HG02981 (cell line): ENCODE results near the gene ETV1.

Experiments used
- ATAC-seq: cut with Tn5 transposase; IDR thresholded peaks from one replicate; pipeline ENCODE4 v1.9.1; 2021; ENCODE audit warnings: mild to moderate bottlenecking, moderate library complexity; ENCODE audit not compliant: unreplicated experiment

ETV1 gene

DNA sequence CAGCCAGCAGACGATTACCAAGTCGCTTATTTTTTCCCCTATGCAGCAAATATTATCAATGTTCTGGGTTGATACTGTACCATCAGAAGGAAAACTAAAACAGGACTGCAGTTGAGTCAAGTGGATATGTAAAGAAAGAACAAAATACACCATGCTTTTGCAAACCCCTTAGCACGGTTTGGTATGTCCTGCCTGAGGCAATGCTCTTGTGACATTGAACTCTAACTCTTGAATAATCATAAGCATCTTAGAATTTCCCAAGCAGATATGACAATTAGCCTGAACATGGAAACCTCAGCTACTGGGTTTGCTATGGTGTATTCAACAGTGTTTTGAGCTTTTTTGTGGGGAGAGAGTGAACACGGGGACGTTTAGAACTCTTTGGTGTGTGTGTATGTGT, 107.4 kb downstream of the ETV1 start:
- ATAC-seq = no peak

- no peak for ATAC-seq
These were observed 108.7 kb downstream of the ETV1 start for GRCh38 chr7:13880789-13881188.

DNA sequence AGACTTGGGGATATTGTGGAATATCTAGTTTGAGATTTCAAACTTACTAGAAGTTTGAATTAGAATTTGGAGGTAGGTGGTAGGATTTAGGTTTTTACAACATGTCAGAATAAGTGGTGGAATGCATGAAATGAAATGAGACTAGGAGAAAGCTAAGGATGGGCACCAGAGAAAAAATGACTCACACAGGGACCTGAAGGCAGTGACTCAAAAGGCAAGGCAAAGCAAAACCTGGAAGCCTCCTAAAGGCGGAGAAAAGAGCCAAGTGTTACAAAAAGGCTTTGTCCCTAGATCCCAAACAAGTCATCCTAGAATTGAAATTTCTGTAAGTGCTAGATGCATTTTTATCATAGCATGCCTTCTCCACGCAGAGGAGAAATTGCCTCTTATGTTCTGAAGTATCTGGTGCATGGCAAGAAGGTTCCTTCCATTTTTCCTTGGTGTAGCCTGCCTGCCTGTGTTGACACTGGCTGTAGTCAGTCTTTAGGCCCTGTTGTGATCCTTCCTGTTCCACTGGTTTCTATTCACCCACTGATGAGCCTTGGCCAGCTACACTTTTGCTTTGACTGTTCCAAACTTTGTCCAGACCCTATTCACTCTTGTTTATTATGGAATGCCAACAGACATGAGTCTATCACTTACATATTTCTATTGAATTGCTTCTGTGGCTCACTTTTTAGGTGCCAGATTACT, 109.3 kb downstream of the ETV1 start:
- ATAC-seq = no peak

DNA sequence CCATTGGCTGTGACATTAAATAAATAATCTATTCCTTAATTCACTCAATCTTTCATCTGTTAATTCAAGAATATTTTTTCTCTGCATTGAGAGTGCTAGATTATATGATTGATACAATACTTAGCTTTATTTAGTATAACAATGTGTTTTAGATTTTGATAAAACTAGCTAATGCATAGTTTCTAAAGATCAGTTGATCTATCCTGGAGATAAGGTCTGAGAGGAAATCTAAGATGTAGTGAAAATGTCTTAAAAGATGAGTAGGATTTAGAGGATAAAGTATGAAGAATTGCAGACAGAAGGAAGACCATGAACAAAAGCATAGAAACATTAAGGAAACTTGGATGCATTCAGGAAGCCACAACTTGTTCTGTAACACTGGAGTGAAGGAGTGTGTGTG, 110.3 kb downstream of the ETV1 start:
- ATAC-seq = no peak

- ATAC-seq = no peak
These were observed 111.3 kb downstream of the ETV1 start for GRCh38 chr7:13878154-13878553.

DNA sequence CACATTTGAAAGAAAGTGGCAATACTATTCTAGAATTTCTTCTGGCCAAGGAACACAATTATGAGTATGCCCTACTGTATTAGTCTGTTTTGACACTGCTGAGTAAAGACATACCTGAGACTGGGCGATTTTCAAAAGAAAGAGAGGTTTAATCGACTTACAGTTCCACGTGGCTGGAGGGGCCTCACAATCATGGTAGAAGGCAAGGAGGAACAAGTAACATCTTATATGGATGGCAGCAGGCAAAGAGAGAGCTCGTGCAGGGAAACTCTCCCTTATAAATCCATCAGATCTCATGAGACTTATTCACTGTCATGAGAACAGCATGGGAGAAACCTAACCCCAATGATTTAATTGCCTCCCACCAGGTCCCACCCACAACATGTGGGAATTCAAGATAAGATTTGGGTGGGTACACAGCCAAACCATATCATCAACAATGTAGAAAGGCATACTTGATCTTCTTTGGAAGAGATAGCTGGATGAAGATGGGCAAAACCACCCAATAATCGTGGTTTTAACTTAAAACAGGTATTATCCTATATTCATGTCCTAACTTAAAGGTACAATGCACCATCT, 113.9 kb downstream of the ETV1 start:
- no peak for ATAC-seq

DNA sequence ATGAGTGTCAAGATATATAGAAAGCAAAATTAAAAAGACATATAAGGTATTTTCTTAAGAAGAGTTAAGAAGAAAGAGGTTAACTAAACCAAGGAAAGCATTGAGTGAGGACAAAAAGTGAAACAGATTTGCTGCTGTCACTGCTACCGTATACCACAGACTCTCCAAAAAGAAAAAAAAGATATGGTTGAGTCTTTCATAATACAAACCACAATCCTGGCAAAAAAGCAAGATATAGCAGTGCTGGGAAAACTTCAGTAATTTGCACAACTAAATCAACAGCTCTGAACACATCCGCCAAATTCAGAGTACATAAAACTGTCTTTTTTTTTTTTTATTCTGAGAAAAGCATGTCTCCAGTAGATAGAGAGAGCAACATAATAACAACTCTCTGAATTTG, 114.7 kb downstream of the ETV1 start:
- no peak for ATAC-seq

- ATAC-seq = no peak
These were observed 116.8 kb downstream of the ETV1 start for GRCh38 chr7:13872709-13873108.

GRCh38 chr7:13871008-13871407, 118.5 kb downstream of the ETV1 start:
- no peak for ATAC-seq

GRCh38 chr7:13860734-13861133, 128.7 kb downstream of the ETV1 start:
- ATAC-seq = no peak

DNA sequence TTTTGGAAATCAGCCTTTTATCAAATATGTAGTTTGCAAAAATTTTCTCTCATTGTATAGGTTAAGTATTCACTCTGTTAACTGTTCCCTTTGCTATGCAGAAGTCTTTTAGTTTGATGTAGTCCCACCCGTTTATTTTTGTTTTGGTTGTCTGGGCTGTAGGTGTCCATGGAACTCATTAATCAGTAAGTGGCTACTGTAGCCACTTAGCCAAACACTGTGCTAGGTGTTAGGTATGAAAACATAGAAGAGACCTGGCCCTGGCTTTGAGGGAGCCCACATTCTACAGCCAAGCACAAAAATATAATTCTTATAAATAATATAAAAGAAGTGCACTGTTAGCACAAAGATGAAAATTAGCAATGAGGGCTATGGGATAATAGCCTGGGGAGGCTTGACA, 133.5 kb downstream of the ETV1 start:
- no peak for ATAC-seq

- ATAC-seq = no peak
These were observed 137.0 kb downstream of the ETV1 start for GRCh38 chr7:13852281-13852968.

- ATAC-seq = no peak
These were observed 137.7 kb downstream of the ETV1 start for GRCh38 chr7:13851736-13852135.

- peak; percentile 98 for ATAC-seq
These were observed 139.2 kb downstream of the ETV1 start for GRCh38 chr7:13850185-13850752.

- no peak for ATAC-seq
These were observed 140.1 kb downstream of the ETV1 start for GRCh38 chr7:13849163-13849892.

DNA sequence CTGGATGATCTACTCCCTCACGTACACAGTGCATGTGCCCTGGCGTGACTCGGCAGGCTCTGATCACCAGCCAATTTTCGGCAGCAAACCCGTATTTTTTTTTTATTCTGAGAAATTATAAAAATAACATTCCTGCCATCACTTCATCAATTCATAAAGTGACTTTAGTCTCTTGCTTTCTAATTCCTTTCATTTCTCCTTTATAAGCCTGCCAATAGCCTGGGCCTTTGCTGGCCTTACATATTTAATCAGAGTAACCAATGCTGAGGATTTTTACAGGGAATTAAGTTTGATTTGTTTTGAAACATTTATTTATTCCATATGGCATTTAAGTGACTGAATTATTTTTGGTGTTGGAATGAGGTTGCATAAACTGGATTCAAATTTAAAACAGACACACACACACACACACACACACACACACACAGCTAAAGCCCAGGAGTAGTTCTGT, 140.8 kb downstream of the ETV1 start:
- no peak for ATAC-seq

GRCh38 chr7:13846386-13846785, 143.1 kb downstream of the ETV1 start:
- ATAC-seq = no peak

DNA sequence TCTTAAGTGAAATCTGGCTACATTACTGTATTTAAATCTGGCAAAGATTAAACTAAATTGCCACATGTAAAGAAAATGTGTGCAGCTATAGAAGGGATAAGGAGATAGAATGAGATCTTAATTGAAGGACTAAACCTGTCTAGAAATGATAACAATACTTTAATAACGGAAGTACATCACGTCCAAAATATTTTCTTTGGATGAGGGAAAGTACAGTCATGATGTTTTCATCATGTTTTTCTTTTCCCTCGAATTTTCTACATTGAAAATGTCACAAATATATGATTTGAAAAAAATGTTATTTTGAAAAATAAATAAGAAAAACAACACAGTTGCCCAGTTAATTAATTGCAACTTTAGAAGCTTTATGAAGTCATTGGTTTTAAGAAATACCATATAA, 143.9 kb downstream of the ETV1 start:
- no peak for ATAC-seq

DNA sequence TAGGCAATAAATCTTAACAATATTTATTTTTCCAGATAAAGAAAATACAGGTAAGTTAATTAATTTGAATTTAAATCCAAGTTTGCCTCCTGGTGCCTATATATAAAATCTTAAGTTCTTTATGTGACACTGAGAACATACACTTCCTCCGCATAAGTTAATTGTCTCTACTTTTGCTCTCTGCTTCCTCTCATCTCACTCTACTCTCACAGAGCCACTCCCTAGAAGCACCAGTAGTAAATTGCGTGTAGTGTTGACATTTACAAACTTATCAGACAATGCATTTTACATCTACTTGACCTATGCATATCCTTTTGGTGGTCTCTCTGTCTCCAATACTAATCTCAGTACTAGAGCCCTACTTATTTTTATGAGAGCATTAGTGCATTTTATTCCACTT, 144.5 kb downstream of the ETV1 start:
- no peak for ATAC-seq

GRCh38 chr7:13841284-13841683, 148.2 kb downstream of the ETV1 start:
- ATAC-seq = no peak
